ENCODE data around the gene UQCRQ.
A peak's percentile ranks its signal among the peaks of the same experiment; 100 is the strongest.

UQCRQ gene

GRCh38 chr5:132831095-132831860 lies 35.2 kb upstream of the UQCRQ start:
- TF ChIP-seq CTCF (IDR thresholded peaks at IDR 0.05; ENCODE audit: low read depth, low read length) = no peak
- no peak for TF ChIP-seq POLR2A (IDR thresholded peaks at IDR 0.05; ENCODE audit: extremely low read depth, insufficient read length)
- TF ChIP-seq MAX (IDR thresholded peaks at IDR 0.05; ENCODE audit: low read depth, low read length) = no peak
- TF ChIP-seq MYC (IDR thresholded peaks at IDR 0.05; ENCODE audit: low read depth, low read length) = no peak
- DNase-seq (ENCODE audit: low read depth) = no peak
- no peak overlapping the region for H3K4me3 ChIP-seq (ENCODE audit: low read depth, low read length)

GRCh38 chr5:132832612-132833011 lies 33.8 kb upstream of the UQCRQ start:
- no peak overlapping the region for H3K4me3 ChIP-seq (ENCODE audit: low read depth, low read length)
- no peak for DNase-seq (ENCODE audit: low read depth)
- TF ChIP-seq MYC (IDR thresholded peaks at IDR 0.05; ENCODE audit: low read depth, low read length) (no peak), CTCF (IDR thresholded peaks at IDR 0.05; ENCODE audit: low read depth, low read length) (no peak), MAX (IDR thresholded peaks at IDR 0.05; ENCODE audit: low read depth, low read length) (no peak), POLR2A (IDR thresholded peaks at IDR 0.05; ENCODE audit: extremely low read depth, insufficient read length) (no peak)

- H3K4me3 ChIP-seq (ENCODE audit: low read depth, low read length) = no peak overlapping the region
- DNase-seq (ENCODE audit: low read depth) = no peak
- no peak for TF ChIP-seq POLR2A (IDR thresholded peaks at IDR 0.05; ENCODE audit: extremely low read depth, insufficient read length)
- TF ChIP-seq MAX (IDR thresholded peaks at IDR 0.05; ENCODE audit: low read depth, low read length) = no peak
- TF ChIP-seq CTCF (IDR thresholded peaks at IDR 0.05; ENCODE audit: low read depth, low read length) = no peak
- no peak for TF ChIP-seq MYC (IDR thresholded peaks at IDR 0.05; ENCODE audit: low read depth, low read length)
These were observed 32.4 kb upstream of the UQCRQ start for GRCh38 chr5:132834057-132834456.

- no peak for TF ChIP-seq CTCF (IDR thresholded peaks at IDR 0.05; ENCODE audit: low read depth, low read length)
- no peak for TF ChIP-seq MYC (IDR thresholded peaks at IDR 0.05; ENCODE audit: low read depth, low read length)
- no peak for TF ChIP-seq MAX (IDR thresholded peaks at IDR 0.05; ENCODE audit: low read depth, low read length)
- no peak for TF ChIP-seq POLR2A (IDR thresholded peaks at IDR 0.05; ENCODE audit: extremely low read depth, insufficient read length)
- no peak for DNase-seq (ENCODE audit: low read depth)
- no peak overlapping the region for H3K4me3 ChIP-seq (ENCODE audit: low read depth, low read length)
These were observed 29.6 kb upstream of the UQCRQ start for GRCh38 chr5:132836852-132837251.

- peak; percentile 29 for DNase-seq (ENCODE audit: low read depth)
- H3K4me3 ChIP-seq (ENCODE audit: low read depth, low read length) = no peak overlapping the region
- no peak for TF ChIP-seq MYC (IDR thresholded peaks at IDR 0.05; ENCODE audit: low read depth, low read length)
- no peak for TF ChIP-seq MAX (IDR thresholded peaks at IDR 0.05; ENCODE audit: low read depth, low read length)
- TF ChIP-seq CTCF (IDR thresholded peaks at IDR 0.05; ENCODE audit: low read depth, low read length) = no peak
- no peak for TF ChIP-seq POLR2A (IDR thresholded peaks at IDR 0.05; ENCODE audit: extremely low read depth, insufficient read length)
These were observed 28.6 kb upstream of the UQCRQ start for GRCh38 chr5:132837868-132838267.
